OCI-M1 (cell line): Measurements from ENCODE around the gene TRAF7.

Source experiments
- DNase-seq: peaks from one replicate; lab custom pipeline; 2025; lab: John Stamatoyannopoulos, UW

The TRAF7 gene

DNA sequence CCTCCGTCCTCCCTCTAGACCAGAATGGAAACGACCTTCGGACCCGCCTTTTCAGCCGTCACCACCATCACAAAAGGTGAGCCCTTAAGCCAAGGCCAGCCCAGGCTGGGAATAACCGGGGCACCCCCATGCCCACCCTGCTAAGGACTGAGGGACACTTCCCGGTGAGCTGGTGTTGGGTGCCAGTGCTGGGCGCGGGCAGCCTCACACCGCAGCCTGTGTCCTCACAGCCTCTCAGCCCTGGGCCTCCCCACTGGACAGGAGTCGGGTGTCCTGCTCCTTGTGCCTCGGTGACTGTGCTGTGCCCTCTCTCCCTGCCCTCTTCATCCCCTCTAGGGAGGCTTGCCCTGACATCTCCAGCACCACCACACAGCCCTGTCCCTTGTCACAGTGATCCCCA, 10.3 kb downstream of the TRAF7 start:
- no peak for DNase-seq

GRCh38 chr16:2166263-2167067, 10.9 kb downstream of the TRAF7 start:
- no peak for DNase-seq

GRCh38 chr16:2167068-2167638, 11.6 kb downstream of the TRAF7 start:
- no peak for DNase-seq

- DNase-seq: no peak
These were observed 14.5 kb downstream of the TRAF7 start for GRCh38 chr16:2170080-2170479.

DNA sequence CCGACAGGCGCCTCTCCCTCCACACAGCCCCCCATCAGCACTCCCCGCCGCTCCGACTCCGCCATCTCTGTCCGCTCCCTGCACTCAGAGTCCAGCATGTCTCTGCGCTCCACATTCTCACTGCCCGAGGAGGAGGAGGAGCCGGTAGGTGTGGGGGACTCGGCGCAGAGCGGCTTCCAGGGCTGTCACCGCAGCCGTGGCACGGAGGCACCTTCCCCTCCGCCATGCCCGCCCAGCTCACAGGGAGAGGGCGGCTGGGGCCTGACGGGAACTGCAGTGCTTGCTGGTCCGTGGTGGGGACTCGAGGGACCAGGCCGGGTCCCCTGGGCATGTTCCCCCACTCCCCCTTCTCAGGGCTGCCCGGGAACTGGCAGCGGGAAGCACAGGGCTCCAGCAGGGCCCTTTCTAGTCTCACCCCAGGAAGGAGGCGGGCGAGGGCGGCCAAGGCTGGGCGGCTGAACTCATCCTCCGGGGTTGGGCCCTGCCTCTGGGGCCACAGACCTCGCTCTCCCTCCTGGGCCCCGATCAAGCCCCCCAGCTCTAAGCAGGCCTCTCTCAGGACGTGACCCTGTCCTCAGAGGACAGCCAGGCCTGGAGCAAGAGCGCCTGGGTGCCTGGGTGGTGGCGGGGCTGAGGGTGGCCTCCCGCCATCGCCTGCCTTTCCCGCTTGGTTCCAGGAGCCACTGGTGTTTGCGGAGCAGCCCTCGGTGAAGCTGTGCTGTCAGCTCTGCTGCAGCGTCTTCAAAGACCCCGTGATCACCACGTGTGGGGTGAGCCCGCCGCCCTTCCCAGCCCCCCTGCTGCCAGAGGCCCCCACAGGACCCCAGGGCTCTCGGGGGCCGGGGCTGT, 15.2 kb downstream of the TRAF7 start:
- DNase-seq: no peak

GRCh38 chr16:2171601-2172178, 16.1 kb downstream of the TRAF7 start:
- DNase-seq: no peak

- DNase-seq: no peak
These were observed 17.2 kb downstream of the TRAF7 start for GRCh38 chr16:2172688-2173335.

GRCh38 chr16:2173366-2173765, 17.8 kb downstream of the TRAF7 start:
- DNase-seq: no peak

DNA sequence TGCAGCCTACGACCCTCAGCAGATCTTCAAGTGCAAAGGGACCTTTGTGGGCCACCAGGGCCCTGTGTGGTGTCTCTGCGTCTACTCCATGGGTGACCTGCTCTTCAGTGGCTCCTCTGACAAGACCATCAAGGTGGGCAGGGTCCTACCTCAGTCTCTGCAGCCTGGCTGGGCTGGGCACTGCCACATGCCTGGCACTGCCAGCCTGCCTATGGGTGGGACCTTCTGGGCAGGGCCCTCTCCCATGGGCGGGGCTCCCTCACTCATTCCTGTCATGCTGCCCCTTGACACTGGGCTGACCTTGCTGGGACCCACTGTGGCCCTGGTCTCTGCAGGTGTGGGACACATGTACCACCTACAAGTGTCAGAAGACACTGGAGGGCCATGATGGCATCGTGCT, 18.3 kb downstream of the TRAF7 start:
- no peak for DNase-seq

- DNase-seq: no peak
These were observed 19.0 kb downstream of the TRAF7 start for GRCh38 chr16:2174396-2175131.

DNA sequence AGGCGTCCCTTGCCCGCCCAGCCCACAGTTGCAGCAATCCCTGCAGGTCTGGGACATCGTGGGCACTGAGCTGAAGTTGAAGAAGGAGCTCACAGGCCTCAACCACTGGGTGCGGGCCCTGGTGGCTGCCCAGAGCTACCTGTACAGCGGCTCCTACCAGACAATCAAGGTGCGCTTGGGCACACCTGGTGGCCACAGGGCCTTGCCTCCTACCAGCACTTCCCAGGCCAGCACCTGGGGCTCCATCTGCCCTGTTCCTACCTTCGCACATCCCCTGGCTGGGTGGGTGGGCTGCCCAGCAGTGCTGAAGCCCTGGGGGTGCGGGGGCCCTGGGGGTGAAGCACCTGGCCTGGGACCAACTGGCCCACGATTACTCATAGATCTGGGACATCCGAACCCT, 19.9 kb downstream of the TRAF7 start:
- no peak for DNase-seq

DNA sequence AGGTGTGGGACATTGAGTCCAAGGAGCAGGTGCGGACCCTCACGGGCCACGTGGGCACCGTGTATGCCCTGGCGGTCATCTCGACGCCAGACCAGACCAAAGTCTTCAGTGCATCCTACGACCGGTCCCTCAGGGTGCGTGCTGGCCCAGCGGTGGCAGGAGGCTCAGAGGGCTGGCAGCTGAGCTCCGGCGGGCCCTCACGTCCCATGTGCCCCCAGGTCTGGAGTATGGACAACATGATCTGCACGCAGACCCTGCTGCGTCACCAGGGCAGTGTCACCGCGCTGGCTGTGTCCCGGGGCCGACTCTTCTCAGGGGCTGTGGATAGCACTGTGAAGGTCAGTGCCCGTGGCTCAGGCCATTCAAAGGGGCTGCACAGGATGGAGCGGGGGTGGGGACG, 20.5 kb downstream of the TRAF7 start:
- DNase-seq: no peak

DNA sequence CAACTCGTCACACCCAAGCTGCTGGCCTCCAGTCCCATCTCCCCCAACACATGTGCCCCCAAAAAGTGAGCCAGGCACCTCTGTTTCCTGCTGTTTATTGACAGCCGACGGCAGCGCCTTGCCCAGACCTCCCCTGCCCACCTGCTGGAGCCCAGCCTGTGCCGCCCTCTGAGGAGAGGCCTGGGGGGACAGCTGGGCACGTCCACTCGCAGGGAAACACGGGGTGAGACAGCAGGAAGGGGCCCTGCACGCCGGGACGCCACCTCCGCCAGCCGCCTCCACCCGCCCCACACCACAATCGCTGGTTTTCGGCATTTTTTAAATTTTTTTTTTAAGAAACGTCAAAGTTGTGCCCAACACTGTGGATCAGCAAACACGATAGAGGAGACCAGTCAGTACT, 21.5 kb downstream of the TRAF7 start:
- DNase-seq: no peak

- DNase-seq: no peak
These were observed 22.0 kb downstream of the TRAF7 start for GRCh38 chr16:2177561-2177960.

GRCh38 chr16:2178321-2179106, 22.9 kb downstream of the TRAF7 start:
- DNase-seq: no peak

DNA sequence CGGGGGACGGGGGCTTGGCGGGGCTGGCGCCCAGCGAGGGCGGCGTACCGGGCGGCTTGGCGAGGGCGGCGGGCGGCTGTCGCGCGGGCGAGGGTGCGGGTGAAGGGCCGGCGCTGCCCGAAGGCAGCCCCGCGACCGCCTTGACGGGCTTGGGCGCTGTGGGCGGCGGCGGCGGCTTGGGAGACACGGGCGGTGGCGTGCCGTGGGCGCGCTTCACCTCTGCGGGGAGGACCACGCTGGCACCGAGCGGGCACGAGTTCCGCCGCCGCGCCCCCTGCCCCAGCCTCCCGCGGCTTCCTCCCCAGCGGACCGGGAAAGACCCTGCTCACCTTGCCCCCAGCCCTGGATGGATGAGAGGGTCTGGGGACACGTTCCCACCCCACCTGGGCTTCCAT, 23.5 kb downstream of the TRAF7 start:
- no peak for DNase-seq

- no peak for DNase-seq
These were observed 24.0 kb downstream of the TRAF7 start for GRCh38 chr16:2179576-2179975.

- no peak for DNase-seq
These were observed 24.9 kb downstream of the TRAF7 start for GRCh38 chr16:2180461-2180860.

DNA sequence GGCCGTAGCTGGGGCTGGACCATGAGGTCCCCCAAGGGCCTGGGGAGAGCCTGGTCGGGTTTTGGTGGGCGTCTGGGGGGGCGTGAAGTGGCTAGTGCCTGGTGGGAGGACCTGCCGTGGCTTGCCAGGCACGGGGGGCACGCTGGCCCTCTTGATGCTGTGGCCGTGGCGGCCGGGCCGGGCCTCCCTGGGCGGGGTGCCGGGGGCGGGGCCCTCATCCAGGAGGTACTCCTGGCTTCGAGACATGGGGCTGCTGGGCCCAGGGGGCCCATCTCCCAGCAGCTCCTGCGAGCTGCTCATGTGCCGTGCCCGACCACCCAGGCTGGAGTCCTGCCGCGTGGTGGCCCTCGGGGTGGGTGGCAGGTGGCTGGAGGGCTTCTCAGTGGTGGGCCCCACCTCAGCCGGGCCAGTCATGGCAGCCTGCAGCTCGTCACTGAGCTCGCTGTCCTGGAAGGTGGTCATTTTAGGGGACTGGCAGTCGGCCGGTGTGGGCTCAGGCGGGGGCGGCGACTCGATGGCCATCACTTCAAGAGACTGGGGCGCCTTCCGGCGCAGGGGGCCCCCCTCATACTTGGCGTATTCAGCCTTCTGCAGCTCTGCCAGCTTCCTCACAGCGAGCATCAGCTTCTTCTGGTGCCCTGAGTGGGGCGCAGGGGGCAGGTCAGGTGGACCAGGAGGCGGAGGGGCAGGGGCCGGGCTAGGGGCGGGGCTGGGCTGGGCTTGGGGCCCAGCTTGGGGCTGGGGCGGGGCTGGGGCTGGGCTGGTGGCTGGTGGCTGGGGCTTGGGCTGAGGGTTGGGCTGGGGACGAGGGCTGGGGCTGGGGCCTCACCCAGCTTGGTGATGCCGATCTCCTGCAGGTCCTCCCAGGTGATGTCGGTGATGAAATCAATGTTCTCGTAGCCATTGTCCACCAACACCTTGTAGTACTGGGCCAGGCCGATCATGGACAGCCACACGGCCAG, 25.7 kb downstream of the TRAF7 start:
- DNase-seq: no peak
